NCI-H748 (cell line): ENCODE measurements around the gene ENGASE.

Experiments used
- DNase-seq: peaks from one replicate; lab custom pipeline; 2025; ENCODE audit not compliant: unreplicated experiment; lab: John Stamatoyannopoulos, UW

ENGASE gene

GRCh38 chr17:79038545-79039135 is 36.0 kb upstream of the ENGASE start:
- DNase-seq, result no peak

- no peak for DNase-seq
These were observed 35.5 kb upstream of the ENGASE start for GRCh38 chr17:79039171-79039570.

- DNase-seq, result no peak
These were observed 34.7 kb upstream of the ENGASE start for GRCh38 chr17:79039886-79040285.

- no peak for DNase-seq
These were observed 33.5 kb upstream of the ENGASE start for GRCh38 chr17:79041041-79041570.

- no peak for DNase-seq
These were observed 32.8 kb upstream of the ENGASE start for GRCh38 chr17:79041723-79042420.

GRCh38 chr17:79042421-79043190 is 32.0 kb upstream of the ENGASE start:
- DNase-seq, result peak; percentile 63

- no peak for DNase-seq
These were observed 31.3 kb upstream of the ENGASE start for GRCh38 chr17:79043191-79043930.

- DNase-seq, result no peak
These were observed 30.7 kb upstream of the ENGASE start for GRCh38 chr17:79043931-79044320.

- DNase-seq, result no peak
These were observed 30.2 kb upstream of the ENGASE start for GRCh38 chr17:79044462-79044861.

GRCh38 chr17:79045001-79045729 is 29.5 kb upstream of the ENGASE start:
- no peak for DNase-seq

GRCh38 chr17:79045842-79046196 is 28.8 kb upstream of the ENGASE start:
- DNase-seq, result peak; percentile 45

- no peak for DNase-seq
These were observed 28.3 kb upstream of the ENGASE start for GRCh38 chr17:79046197-79046915.

GRCh38 chr17:79046916-79047280 is 27.7 kb upstream of the ENGASE start:
- no peak for DNase-seq

- no peak for DNase-seq
These were observed 27.2 kb upstream of the ENGASE start for GRCh38 chr17:79047291-79047920.

GRCh38 chr17:79047923-79048825 is 26.4 kb upstream of the ENGASE start:
- no peak for DNase-seq

GRCh38 chr17:79048826-79049755 is 25.5 kb upstream of the ENGASE start:
- DNase-seq, result no peak

- no peak for DNase-seq
These were observed 24.8 kb upstream of the ENGASE start for GRCh38 chr17:79049821-79050220.
